ENCODE measurements around the gene SELENOP.
"Not testable (repeated sequence)": the region's sequence is repeated elsewhere in the genome, so short reads cannot be mapped to it uniquely, and the experiment has no call there.

The SELENOP gene

GRCh38 chr5:42826757-42827515, 15.2 kb upstream of the SELENOP start:
- no peak for DNase-seq (ENCODE audit: low read depth)

GRCh38 chr5:42825422-42826148, 13.9 kb upstream of the SELENOP start:
- DNase-seq (ENCODE audit: low read depth) = no peak

- no peak for DNase-seq (ENCODE audit: low read depth)
Measured at GRCh38 chr5:42824347-42824976, 12.8 kb upstream of the SELENOP start.

GRCh38 chr5:42822548-42822947, 10.9 kb upstream of the SELENOP start:
- no peak for DNase-seq (ENCODE audit: low read depth)

GRCh38 chr5:42819745-42820144, 8.1 kb upstream of the SELENOP start:
- DNase-seq (ENCODE audit: low read depth) = no peak

- DNase-seq (ENCODE audit: low read depth) = not testable (repeated sequence)
Measured at GRCh38 chr5:42816546-42816945, 4.9 kb upstream of the SELENOP start.

GRCh38 chr5:42813533-42813932, 1.8 kb upstream of the SELENOP start:
- no peak for DNase-seq (ENCODE audit: low read depth)

GRCh38 chr5:42812620-42813019, 928 bp upstream of the SELENOP start:
- DNase-seq (ENCODE audit: low read depth) = no peak

- no peak for DNase-seq (ENCODE audit: low read depth)
Measured at GRCh38 chr5:42810834-42811590, 680 bp downstream of the SELENOP start.

- DNase-seq (ENCODE audit: low read depth) = no peak
Measured at GRCh38 chr5:42808888-42809611, 2.6 kb downstream of the SELENOP start.

- no peak for DNase-seq (ENCODE audit: low read depth)
Measured at GRCh38 chr5:42807722-42808447, 3.8 kb downstream of the SELENOP start.

- no peak for DNase-seq (ENCODE audit: low read depth)
Measured at GRCh38 chr5:42806701-42807262, 4.9 kb downstream of the SELENOP start.

- no peak for DNase-seq (ENCODE audit: low read depth)
Measured at GRCh38 chr5:42806004-42806700, 5.5 kb downstream of the SELENOP start.

- DNase-seq (ENCODE audit: low read depth) = no peak
Measured at GRCh38 chr5:42804717-42805339, 6.9 kb downstream of the SELENOP start.

GRCh38 chr5:42801516-42802166, 10.1 kb downstream of the SELENOP start:
- no peak for DNase-seq (ENCODE audit: low read depth)

GRCh38 chr5:42800748-42801330, 10.9 kb downstream of the SELENOP start:
- DNase-seq (ENCODE audit: low read depth) = no peak

- DNase-seq (ENCODE audit: low read depth) = no peak
Measured at GRCh38 chr5:42799668-42800114, 12.0 kb downstream of the SELENOP start.

- DNase-seq (ENCODE audit: low read depth) = no peak
Measured at GRCh38 chr5:42799241-42799608, 12.5 kb downstream of the SELENOP start.

Data from activated T-cell treated with anti-CD3 and anti-CD28 coated beads for 24 hours (primary cell).